ENCODE data around the gene PARN.
"Not testable (repeated sequence)": the region's sequence is repeated elsewhere in the genome, so short reads cannot be mapped to it uniquely, and the experiment has no call there.

Gene PARN

GRCh38 chr16:14562691-14563491, 67.2 kb downstream of the PARN start:
- Histone ChIP-seq H3K27ac (ENCODE audit: low read depth, low read length) (peak overlapping the region; percentile 18), H3K36me3 (ENCODE audit: control insufficient read depth in 5 of 5, insufficient read depth in 5 of 5, low read length in 5 of 5) (peaks cover 0 to 6% (median 0%) of the 10 kb centered on the region in 5 donors), H3K4me3 (ENCODE audit: low read depth in 1 of 5, low read length in 5 of 5) (no peak overlapping the region), H3K27me3 (ENCODE audit: control insufficient read depth in 5 of 5, insufficient read depth in 4 of 5, low read length in 5 of 5) (no peaks in the 10 kb centered on the region), H3K9ac (ENCODE audit: low read length in 5 of 5) (no peak overlapping the region), H3K4me1 (ENCODE audit: control insufficient read depth in 5 of 5, insufficient read depth in 5 of 5, low read length in 5 of 5) (peaks cover 0 to 50% (median 35%) of the 10 kb centered on the region in 5 donors), H3K9me3 (ENCODE audit: control insufficient read depth in 5 of 5, low read length in 5 of 5) (no peaks in the 10 kb centered on the region)

- Histone ChIP-seq H3K9me3 (ENCODE audit: control insufficient read depth in 5 of 5, low read length in 5 of 5) (no peaks in the 10 kb centered on the region), H3K4me3 (ENCODE audit: low read depth in 1 of 5, low read length in 5 of 5) (no peak overlapping the region), H3K36me3 (ENCODE audit: control insufficient read depth in 5 of 5, insufficient read depth in 5 of 5, low read length in 5 of 5) (peaks cover 0 to 6% (median 0%) of the 10 kb centered on the region in 5 donors), H3K27ac (ENCODE audit: low read depth, low read length) (peak overlapping the region; percentile 63), H3K27me3 (ENCODE audit: control insufficient read depth in 5 of 5, insufficient read depth in 4 of 5, low read length in 5 of 5) (no peaks in the 10 kb centered on the region), H3K9ac (ENCODE audit: low read length in 5 of 5) (peak overlapping the region in 1 of 5 donors; percentile 39), H3K4me1 (ENCODE audit: control insufficient read depth in 5 of 5, insufficient read depth in 5 of 5, low read length in 5 of 5) (peaks cover 0 to 44% (median 34%) of the 10 kb centered on the region in 5 donors)
Observed at GRCh38 chr16:14560523-14560922, 69.5 kb downstream of the PARN start.

- Histone ChIP-seq H3K9ac (ENCODE audit: low read length in 5 of 5) (no peak overlapping the region), H3K36me3 (ENCODE audit: control insufficient read depth in 5 of 5, insufficient read depth in 5 of 5, low read length in 5 of 5) (peaks cover 0 to 8% (median 0%) of the 10 kb centered on the region in 5 donors)
Observed at GRCh38 chr16:14559809-14560241, 70.2 kb downstream of the PARN start.

GRCh38 chr16:14553447-14553846, 76.6 kb downstream of the PARN start:
- H3K36me3 ChIP-seq (ENCODE audit: control insufficient read depth in 5 of 5, insufficient read depth in 5 of 5, low read length in 5 of 5) = peaks cover 12 to 34% (median 14%) of the 10 kb centered on the region in 5 donors
- H3K4me3 ChIP-seq (ENCODE audit: low read depth in 1 of 5, low read length in 5 of 5) = no peak overlapping the region
- H3K9ac ChIP-seq (ENCODE audit: low read length in 5 of 5) = peak overlapping the region in 1 of 5 donors; percentile 10
- H3K27me3 ChIP-seq (ENCODE audit: control insufficient read depth in 5 of 5, insufficient read depth in 4 of 5, low read length in 5 of 5) = no peaks in the 10 kb centered on the region
- H3K9me3 ChIP-seq (ENCODE audit: control insufficient read depth in 5 of 5, low read length in 5 of 5) = no peaks in the 10 kb centered on the region
- no peak overlapping the region for H3K27ac ChIP-seq (ENCODE audit: low read depth, low read length)
- H3K4me1 ChIP-seq (ENCODE audit: control insufficient read depth in 5 of 5, insufficient read depth in 5 of 5, low read length in 5 of 5) = peaks cover 0 to 7% (median 0%) of the 10 kb centered on the region in 5 donors

More at GRCh38 chr16:14559809-14560241, 70.2 kb downstream of the PARN start:
- H3K4me1 ChIP-seq (ENCODE audit: control insufficient read depth in 5 of 5, insufficient read depth in 5 of 5, low read length in 5 of 5) = peaks cover 0 to 37% (median 28%) of the 10 kb centered on the region in 5 donors
- H3K9me3 ChIP-seq (ENCODE audit: control insufficient read depth in 5 of 5, low read length in 5 of 5) = no peaks in the 10 kb centered on the region
- H3K4me3 ChIP-seq (ENCODE audit: low read depth in 1 of 5, low read length in 5 of 5) = peak overlapping the region in 1 of 5 donors; percentile 37
- no peaks in the 10 kb centered on the region for H3K27me3 ChIP-seq (ENCODE audit: control insufficient read depth in 5 of 5, insufficient read depth in 4 of 5, low read length in 5 of 5)
- peak overlapping the region; percentile 63 for H3K27ac ChIP-seq (ENCODE audit: low read depth, low read length)

GRCh38 chr16:14549789-14550153, 80.3 kb downstream of the PARN start:
- Histone ChIP-seq H3K4me1 (ENCODE audit: control insufficient read depth in 5 of 5, insufficient read depth in 5 of 5, low read length in 5 of 5) (peaks cover 0 to 7% (median 0%) of the 10 kb centered on the region in 5 donors), H3K27ac (ENCODE audit: low read depth, low read length) (no peak overlapping the region), H3K4me3 (ENCODE audit: low read depth in 1 of 5, low read length in 5 of 5) (no peak overlapping the region)

GRCh38 chr16:14548933-14549788, 80.9 kb downstream of the PARN start:
- Histone ChIP-seq H3K27me3 (ENCODE audit: control insufficient read depth in 5 of 5, insufficient read depth in 4 of 5, low read length in 5 of 5) (no peaks in the 10 kb centered on the region), H3K4me3 (ENCODE audit: low read depth in 1 of 5, low read length in 5 of 5) (no peak overlapping the region), H3K9ac (ENCODE audit: low read length in 5 of 5) (no peak overlapping the region), H3K4me1 (ENCODE audit: control insufficient read depth in 5 of 5, insufficient read depth in 5 of 5, low read length in 5 of 5) (peaks cover 0 to 4% (median 0%) of the 10 kb centered on the region in 5 donors), H3K9me3 (ENCODE audit: control insufficient read depth in 5 of 5, low read length in 5 of 5) (no peaks in the 10 kb centered on the region), H3K27ac (ENCODE audit: low read depth, low read length) (no peak overlapping the region), H3K36me3 (ENCODE audit: control insufficient read depth in 5 of 5, insufficient read depth in 5 of 5, low read length in 5 of 5) (peaks cover 13 to 43% (median 22%) of the 10 kb centered on the region in 5 donors)

More at GRCh38 chr16:14549789-14550153, 80.3 kb downstream of the PARN start:
- peaks cover 13 to 40% (median 19%) of the 10 kb centered on the region in 5 donors for H3K36me3 ChIP-seq (ENCODE audit: control insufficient read depth in 5 of 5, insufficient read depth in 5 of 5, low read length in 5 of 5)
- no peak overlapping the region for H3K9ac ChIP-seq (ENCODE audit: low read length in 5 of 5)
- H3K9me3 ChIP-seq (ENCODE audit: control insufficient read depth in 5 of 5, low read length in 5 of 5) = no peaks in the 10 kb centered on the region
- H3K27me3 ChIP-seq (ENCODE audit: control insufficient read depth in 5 of 5, insufficient read depth in 4 of 5, low read length in 5 of 5) = no peaks in the 10 kb centered on the region

GRCh38 chr16:14545346-14545884, 84.6 kb downstream of the PARN start:
- H3K27ac ChIP-seq (ENCODE audit: low read depth, low read length) = no peak overlapping the region
- no peaks in the 10 kb centered on the region for H3K4me1 ChIP-seq (ENCODE audit: control insufficient read depth in 5 of 5, insufficient read depth in 5 of 5, low read length in 5 of 5)

GRCh38 chr16:14544846-14545245, 85.2 kb downstream of the PARN start:
- not testable (repeated sequence) for H3K4me3 ChIP-seq (ENCODE audit: low read depth in 1 of 5, low read length in 5 of 5); H3K4me1 ChIP-seq (ENCODE audit: control insufficient read depth in 5 of 5, insufficient read depth in 5 of 5, low read length in 5 of 5); H3K27me3 ChIP-seq (ENCODE audit: control insufficient read depth in 5 of 5, insufficient read depth in 4 of 5, low read length in 5 of 5); H3K9ac ChIP-seq (ENCODE audit: low read length in 5 of 5); H3K9me3 ChIP-seq (ENCODE audit: control insufficient read depth in 5 of 5, low read length in 5 of 5); H3K27ac ChIP-seq (ENCODE audit: low read depth, low read length)
- peaks cover 0 to 31% (median 11%) of the 10 kb centered on the region in 5 donors for H3K36me3 ChIP-seq (ENCODE audit: control insufficient read depth in 5 of 5, insufficient read depth in 5 of 5, low read length in 5 of 5)

More at GRCh38 chr16:14545346-14545884, 84.6 kb downstream of the PARN start:
- no peak overlapping the region for H3K4me3 ChIP-seq (ENCODE audit: low read depth in 1 of 5, low read length in 5 of 5)
- peaks cover 0 to 6% (median 0%) of the 10 kb centered on the region in 5 donors for H3K9me3 ChIP-seq (ENCODE audit: control insufficient read depth in 5 of 5, low read length in 5 of 5)
- no peaks in the 10 kb centered on the region for H3K27me3 ChIP-seq (ENCODE audit: control insufficient read depth in 5 of 5, insufficient read depth in 4 of 5, low read length in 5 of 5)
- no peak overlapping the region for H3K9ac ChIP-seq (ENCODE audit: low read length in 5 of 5)
- H3K36me3 ChIP-seq (ENCODE audit: control insufficient read depth in 5 of 5, insufficient read depth in 5 of 5, low read length in 5 of 5) = peaks cover 4 to 36% (median 14%) of the 10 kb centered on the region in 5 donors

GRCh38 chr16:14539631-14540030, 90.4 kb downstream of the PARN start:
- Histone ChIP-seq H3K4me3 (ENCODE audit: low read depth in 1 of 5, low read length in 5 of 5) (no peak overlapping the region), H3K27ac (ENCODE audit: low read depth, low read length) (no peak overlapping the region), H3K27me3 (ENCODE audit: control insufficient read depth in 5 of 5, insufficient read depth in 4 of 5, low read length in 5 of 5) (no peaks in the 10 kb centered on the region), H3K9ac (ENCODE audit: low read length in 5 of 5) (no peak overlapping the region), H3K4me1 (ENCODE audit: control insufficient read depth in 5 of 5, insufficient read depth in 5 of 5, low read length in 5 of 5) (no peaks in the 10 kb centered on the region), H3K36me3 (ENCODE audit: control insufficient read depth in 5 of 5, insufficient read depth in 5 of 5, low read length in 5 of 5) (peaks cover 0 to 16% (median 4%) of the 10 kb centered on the region in 5 donors), H3K9me3 (ENCODE audit: control insufficient read depth in 5 of 5, low read length in 5 of 5) (peaks cover 0 to 6% (median 0%) of the 10 kb centered on the region in 5 donors)
